ENCODE results near the gene ADGRD2. TPM values are rescaled to one million over a fixed set of nuclear protein-coding genes. Genes with fewer than 3 reads are reported as not detected.

ADGRD2 gene
- total and polyA plus RNA-seq, 2 of the 13 experiments (the other 11 are each of a cell fraction or from before 2014, with no cell fraction given) = not detected

DNA sequence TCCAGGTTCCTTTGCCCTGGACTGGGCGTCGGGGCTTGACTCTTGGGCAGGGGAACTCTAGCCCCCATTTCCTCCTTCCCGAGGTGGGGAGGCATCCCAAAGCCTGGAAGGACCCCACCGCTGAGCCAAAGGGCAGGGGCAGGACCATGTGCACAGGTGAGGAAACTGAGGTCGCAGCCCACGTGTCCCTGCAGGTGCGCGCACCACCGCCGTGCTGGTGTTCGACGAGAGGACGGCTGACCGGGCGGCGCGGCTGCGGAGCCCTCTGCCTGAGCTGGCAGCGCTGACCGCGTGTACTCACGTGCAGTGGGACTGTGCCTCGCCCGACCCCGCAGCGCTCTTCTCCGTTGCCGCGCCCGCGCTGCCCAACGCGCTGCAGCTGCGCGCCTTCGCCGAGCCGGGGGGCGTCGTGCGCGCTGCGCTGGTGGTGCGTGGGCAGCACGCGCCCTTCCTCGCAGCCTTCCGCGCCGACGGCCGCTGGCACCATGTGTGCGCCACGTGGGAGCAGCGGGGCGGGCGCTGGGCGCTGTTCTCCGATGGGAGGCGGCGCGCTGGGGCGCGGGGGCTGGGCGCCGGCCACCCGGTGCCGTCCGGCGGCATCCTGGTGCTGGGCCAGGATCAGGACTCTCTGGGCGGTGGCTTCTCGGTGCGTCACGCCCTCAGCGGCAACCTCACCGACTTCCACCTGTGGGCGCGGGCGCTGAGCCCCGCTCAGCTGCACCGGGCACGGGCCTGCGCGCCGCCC lies 2.8 kb downstream of the ADGRD2 start:
- Histone ChIP-seq H4K20me1 (ENCODE audit: insufficient read depth, low read length) (no peaks in the 10 kb centered on the region), H3K9ac (ENCODE audit: insufficient read depth, low read depth, low read length) (no peak overlapping the region), H3K36me3 (replicated peaks in 1 of 2; ENCODE audit: control insufficient read depth in 1 of 2, insufficient read depth in 2 of 2, low read length in 2 of 2) (no peaks in the 10 kb centered on the region), H3K9me3 (ENCODE audit: low read length) (no peaks in the 10 kb centered on the region), H3K4me1 (ENCODE audit: insufficient read depth, low read length) (peaks cover 10% of the 10 kb centered on the region; the same call in 1 of the 2 replicates), H3K27me3 (ENCODE audit: control insufficient read depth in 1 of 2, insufficient read depth in 2 of 2, low read length in 2 of 2) (peaks cover 15 to 43% of the 10 kb centered on the region in 2 experiments; a peak in 3 of 5 replicates), H3K27ac (ENCODE audit: extremely low read length, insufficient read depth, low read length) (no peak overlapping the region), H3K79me2 (ENCODE audit: insufficient read depth, low read length) (no peaks in the 10 kb centered on the region), H2AFZ (ENCODE audit: low read length) (no peak overlapping the region), H3K4me3 (replicated peaks in 1 of 3; ENCODE audit: insufficient read depth in 1 of 3, low read depth in 2 of 3, low read length in 3 of 3) (peak overlapping the region in 2 of 3 experiments; percentile 46 to 55; a peak in 3 of 6 replicates), H3K4me2 (ENCODE audit: low read depth, low read length) (peak overlapping the region; percentile 51)
- FAIRE-seq (no peak), ATAC-seq (peak; percentile 9; the same call in 1 of the 3 replicates), DNase-seq (ENCODE audit: low spot score) (no peak)
- in situ Hi-C loops (cut with HindIII; ENCODE audit: extremely low pct_ligation_motif_present, low pct_unique_long_range_greater_than_20kb) (no loop called here), intact Hi-C loops (cut with micrococcal nuclease; ENCODE audit: unreplicated experiment) (no loop called here)
- WGBS (ENCODE audit: low lambda C conversion rate) = 91% methylated on average over 38 of the region's 85 CpGs
- POLR2A ChIA-PET = interaction anchor here (0.6 kb wide), 1 partner anchor 9 kb away, joined by 3 read pairs; no protein-coding TSS in a partner anchor
- CTCF ChIA-PET (ENCODE audit: low intra/inter-chr PET ratio, low total read pairs) = no interaction called here
- no peak for TF ChIP-seq POLR2AphosphoS5 (IDR thresholded peaks at IDR 0.05; ENCODE audit: low read depth, low read length)
- TF ChIP-seq, protein P1, sequence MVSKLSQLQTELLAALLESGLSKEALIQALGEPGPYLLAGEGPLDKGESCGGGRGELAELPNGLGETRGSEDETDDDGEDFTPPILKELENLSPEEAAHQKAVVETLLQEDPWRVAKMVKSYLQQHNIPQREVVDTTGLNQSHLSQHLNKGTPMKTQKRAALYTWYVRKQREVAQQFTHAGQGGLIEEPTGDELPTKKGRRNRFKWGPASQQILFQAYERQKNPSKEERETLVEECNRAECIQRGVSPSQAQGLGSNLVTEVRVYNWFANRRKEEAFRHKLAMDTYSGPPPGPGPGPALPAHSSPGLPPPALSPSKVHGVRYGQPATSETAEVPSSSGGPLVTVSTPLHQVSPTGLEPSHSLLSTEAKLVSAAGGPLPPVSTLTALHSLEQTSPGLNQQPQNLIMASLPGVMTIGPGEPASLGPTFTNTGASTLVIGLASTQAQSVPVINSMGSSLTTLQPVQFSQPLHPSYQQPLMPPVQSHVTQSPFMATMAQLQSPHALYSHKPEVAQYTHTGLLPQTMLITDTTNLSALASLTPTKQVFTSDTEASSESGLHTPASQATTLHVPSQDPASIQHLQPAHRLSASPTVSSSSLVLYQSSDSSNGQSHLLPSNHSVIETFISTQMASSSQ (IDR thresholded peaks at IDR 0.05; ENCODE audit: low read depth) = no peak
- TF ChIP-seq, protein P1 (CRISPR knock-in tag; IDR thresholded peaks at IDR 0.05; ENCODE audit: borderline replicate concordance) = no peak
- TF ChIP-seq, protein P2, sequence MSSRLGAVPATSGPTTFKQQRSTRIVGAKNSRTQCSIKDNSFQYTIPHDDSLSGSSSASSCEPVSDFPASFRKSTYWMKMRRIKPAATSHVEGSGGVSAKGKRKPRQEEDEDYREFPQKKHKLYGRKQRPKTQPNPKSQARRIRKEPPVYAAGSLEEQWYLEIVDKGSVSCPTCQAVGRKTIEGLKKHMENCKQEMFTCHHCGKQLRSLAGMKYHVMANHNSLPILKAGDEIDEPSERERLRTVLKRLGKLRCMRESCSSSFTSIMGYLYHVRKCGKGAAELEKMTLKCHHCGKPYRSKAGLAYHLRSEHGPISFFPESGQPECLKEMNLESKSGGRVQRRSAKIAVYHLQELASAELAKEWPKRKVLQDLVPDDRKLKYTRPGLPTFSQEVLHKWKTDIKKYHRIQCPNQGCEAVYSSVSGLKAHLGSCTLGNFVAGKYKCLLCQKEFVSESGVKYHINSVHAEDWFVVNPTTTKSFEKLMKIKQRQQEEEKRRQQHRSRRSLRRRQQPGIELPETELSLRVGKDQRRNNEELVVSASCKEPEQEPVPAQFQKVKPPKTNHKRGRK (CRISPR knock-in tag; IDR thresholded peaks at IDR 0.05) = no peak
- BruUV-seq (replicated peaks) = no TSS peak

All from HepG2 (cell line).